AG10803 (cell line): Measurements from ENCODE around the gene PRKG2.

Source experiments
- DNase-seq: peaks from one replicate; pipeline ENCODE4 v3.0.0; 2010; ENCODE audit warnings: low read depth
- H3K4me3 ChIP-seq: 2 replicates; pipeline ENCODE4 v1.5.1; 2011; ENCODE audit warnings: mild to moderate bottlenecking, low read length, control low read depth
- TF ChIP-seq, protein P1 (sequence below): conservative IDR thresholded peaks from 2 replicates; pipeline ENCODE4 v1.5.1; 2011; ENCODE audit warnings: mild to moderate bottlenecking, low read length, control low read depth, inconsistent platforms

The PRKG2 gene

DNA sequence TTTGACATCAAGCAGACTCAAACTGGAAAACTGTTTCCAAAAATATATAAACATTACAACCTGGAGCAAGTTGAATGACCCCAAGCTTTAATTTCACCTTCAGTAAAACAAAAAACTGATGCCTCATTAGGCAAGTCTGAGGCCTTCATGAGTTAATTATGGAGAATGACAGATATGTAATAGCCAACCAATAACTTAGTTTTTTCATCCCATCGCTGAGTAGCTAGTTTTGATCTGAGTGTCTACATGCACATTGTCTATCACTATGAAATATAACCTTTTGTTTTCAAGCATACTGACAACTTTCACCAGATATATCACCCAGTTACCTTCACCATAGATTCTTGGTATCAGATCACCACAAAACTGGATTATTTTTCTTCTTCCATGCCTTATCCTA lies 16.4 kb downstream of the PRKG2 start:
- H3K4me3 ChIP-seq: no peak overlapping the region
- no peak for DNase-seq
- TF ChIP-seq, protein P1, sequence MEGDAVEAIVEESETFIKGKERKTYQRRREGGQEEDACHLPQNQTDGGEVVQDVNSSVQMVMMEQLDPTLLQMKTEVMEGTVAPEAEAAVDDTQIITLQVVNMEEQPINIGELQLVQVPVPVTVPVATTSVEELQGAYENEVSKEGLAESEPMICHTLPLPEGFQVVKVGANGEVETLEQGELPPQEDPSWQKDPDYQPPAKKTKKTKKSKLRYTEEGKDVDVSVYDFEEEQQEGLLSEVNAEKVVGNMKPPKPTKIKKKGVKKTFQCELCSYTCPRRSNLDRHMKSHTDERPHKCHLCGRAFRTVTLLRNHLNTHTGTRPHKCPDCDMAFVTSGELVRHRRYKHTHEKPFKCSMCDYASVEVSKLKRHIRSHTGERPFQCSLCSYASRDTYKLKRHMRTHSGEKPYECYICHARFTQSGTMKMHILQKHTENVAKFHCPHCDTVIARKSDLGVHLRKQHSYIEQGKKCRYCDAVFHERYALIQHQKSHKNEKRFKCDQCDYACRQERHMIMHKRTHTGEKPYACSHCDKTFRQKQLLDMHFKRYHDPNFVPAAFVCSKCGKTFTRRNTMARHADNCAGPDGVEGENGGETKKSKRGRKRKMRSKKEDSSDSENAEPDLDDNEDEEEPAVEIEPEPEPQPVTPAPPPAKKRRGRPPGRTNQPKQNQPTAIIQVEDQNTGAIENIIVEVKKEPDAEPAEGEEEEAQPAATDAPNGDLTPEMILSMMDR: no peak

DNA sequence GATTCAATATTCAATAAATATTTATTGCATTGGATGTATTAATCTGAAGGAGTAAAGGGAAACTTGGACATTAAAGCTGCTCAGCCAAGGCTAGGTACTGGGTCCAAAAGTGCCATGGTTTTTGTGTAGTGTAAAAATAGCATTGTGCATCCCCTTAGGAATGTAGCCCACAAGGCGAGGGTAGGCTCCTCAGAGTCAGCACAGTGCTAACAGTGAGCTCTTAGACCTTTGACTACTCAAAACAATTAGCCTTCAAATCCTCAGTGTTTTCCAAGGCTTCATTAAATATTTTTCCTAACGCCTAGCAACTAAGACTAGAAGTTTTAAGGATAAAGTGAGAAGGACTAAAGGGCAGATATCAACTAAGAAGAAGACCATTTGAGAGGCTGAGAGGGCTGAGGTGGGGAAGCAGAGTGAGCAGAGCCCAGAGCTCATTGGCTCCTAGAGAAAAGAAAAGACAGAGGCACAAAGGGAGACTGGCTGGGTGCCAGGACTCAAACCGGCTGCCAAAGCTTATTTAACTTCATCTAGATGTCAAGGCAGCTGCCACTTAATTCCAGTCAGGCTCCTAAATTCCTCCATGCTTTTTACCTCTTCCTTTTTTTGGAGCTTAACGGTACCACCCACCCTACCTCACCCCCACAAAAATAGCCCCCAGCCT lies 17.0 kb downstream of the PRKG2 start:
- TF ChIP-seq, protein P1: no peak
- DNase-seq: no peak
- H3K4me3 ChIP-seq: no peak overlapping the region

DNA sequence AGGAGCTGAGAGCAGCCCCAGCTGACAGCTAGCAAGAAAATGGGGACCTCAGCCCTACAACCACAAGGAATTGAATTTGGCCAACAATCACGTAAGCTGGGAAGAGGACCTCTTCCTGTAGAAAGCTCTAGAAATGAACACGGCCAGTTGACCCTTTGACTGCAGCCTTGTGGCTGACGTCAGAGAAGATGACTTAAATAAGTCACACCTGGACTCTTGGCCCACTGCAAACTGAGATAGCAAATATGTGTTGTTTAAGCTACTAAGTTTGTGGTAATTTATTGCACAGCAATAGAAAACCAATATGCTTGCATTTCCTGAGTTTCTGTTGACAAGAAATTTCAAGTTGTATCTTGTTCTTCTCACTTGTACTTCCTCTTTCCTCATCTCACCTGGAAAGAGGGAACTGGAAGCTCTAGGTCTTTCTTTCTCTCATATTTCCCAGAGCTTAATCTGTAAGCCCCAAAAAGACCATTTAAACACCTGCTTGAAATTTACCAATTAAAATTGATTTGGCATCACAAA lies 18.8 kb downstream of the PRKG2 start:
- TF ChIP-seq, protein P1: no peak
- DNase-seq: no peak
- no peak overlapping the region for H3K4me3 ChIP-seq

DNA sequence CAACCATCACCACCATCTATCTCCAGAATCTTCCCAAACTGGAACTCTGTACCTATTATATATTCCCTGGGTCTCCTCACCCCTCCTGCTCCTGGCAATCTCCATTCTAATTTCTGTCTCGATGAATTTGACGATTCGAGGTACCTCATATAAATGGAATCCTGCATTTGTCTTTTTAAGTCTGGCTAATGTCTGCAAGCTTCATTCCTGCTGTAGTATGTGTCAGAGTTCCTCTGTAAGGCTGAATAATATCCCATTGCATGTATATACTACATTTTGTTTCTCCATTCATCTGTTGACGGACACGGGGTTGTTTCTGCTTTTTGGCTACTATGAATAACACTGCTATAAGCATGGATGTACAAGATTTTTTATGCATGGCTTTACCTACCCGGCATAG lies 19.5 kb downstream of the PRKG2 start:
- H3K4me3 ChIP-seq: no peak overlapping the region
- DNase-seq: no peak
- TF ChIP-seq, protein P1: no peak

DNA sequence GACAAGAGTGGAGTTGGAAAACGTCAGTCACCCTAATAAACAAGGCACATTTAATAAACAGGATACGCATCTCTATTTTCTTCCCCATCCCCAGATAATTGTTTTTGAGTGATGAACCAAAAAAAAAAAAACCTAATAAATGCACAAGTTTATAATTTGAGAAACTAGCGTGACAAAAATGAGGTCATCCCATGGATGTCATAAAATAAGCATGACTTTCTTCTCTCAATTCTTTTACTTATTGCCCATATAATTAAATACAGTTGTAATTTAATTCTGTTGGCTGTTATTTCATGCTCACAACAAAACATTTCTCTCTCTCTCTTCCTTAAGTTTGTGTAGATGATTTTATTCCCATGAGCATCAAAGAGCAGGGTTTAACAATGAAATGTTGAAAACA lies 20.7 kb downstream of the PRKG2 start:
- TF ChIP-seq, protein P1: no peak
- no peak overlapping the region for H3K4me3 ChIP-seq
- DNase-seq: no peak

DNA sequence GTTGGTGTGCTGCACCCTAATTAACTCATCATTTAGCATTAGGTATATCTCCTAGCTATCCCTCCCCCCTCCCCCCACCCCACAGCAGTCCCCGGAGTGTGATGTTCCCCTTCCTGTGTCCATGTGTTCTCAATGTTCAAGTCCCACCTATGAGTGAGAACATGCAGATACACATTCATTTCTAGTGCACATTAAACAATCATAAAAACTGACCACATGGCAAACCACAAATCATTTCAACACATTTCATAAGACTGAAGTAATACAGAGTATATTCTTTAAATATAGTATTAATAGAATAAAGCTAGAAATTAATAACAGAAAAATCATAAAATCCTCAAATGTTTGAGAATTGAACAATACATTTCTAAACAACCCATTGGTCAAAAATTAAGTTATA lies 34.1 kb downstream of the PRKG2 start:
- H3K4me3 ChIP-seq: no peak overlapping the region
- DNase-seq: peak; percentile 36
- TF ChIP-seq, protein P1: no peak

DNA sequence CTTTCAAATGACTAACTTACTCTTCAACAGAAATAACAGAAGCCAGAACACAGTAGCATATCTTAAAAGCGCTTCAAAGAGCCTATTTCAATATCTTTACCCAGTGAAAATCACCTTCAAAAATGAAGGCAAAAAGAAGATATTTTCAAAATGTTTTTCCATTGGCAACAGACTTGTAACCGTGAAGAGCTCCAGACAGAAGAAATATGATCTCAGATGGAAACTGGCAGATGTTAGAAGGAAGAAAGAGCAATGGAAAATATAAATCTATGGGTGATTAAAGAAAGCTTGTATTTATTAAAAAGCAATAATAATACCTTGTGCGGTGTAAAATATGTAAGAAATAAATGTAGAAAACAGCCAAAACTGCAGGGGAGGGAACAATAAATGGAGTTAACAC lies 35.7 kb downstream of the PRKG2 start:
- TF ChIP-seq, protein P1: no peak
- H3K4me3 ChIP-seq: no peak overlapping the region
- no peak for DNase-seq
